C4-2B (cell line): ENCODE measurements around the gene TBC1D2.

Experiments
- ZFX ChIP-seq: fragments of 450-650 bp; IDR thresholded peaks from 2 replicates; pipeline ENCODE4 v1.6.1; 2017
- TF ChIP-seq, protein P1 (sequence below): fragments of 450-650 bp; conservative IDR thresholded peaks from 2 replicates; pipeline ENCODE4 v1.5.1; 2017; ENCODE audit warnings: mild to moderate bottlenecking

DNA sequence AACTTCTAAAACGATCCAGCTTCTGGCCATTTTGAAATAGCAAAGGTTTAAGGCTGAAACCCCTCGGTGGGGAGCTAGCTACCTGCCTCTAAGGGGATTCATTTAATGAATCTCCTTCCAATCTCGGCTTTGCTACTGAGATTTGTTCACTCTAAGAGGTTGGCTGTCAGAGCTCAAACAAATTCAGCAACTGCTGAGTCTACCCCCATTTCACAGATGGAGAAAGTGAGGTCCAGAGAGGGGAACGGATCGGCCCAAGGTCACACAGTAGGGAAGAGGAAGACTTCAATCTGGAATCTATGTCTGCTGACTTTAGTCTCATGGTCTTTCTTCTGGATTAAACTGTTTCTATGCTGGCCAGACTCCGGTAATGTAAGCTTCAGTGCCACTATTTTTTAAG is 66.0 kb downstream of the TBC1D2 start:
- TF ChIP-seq, protein P1, sequence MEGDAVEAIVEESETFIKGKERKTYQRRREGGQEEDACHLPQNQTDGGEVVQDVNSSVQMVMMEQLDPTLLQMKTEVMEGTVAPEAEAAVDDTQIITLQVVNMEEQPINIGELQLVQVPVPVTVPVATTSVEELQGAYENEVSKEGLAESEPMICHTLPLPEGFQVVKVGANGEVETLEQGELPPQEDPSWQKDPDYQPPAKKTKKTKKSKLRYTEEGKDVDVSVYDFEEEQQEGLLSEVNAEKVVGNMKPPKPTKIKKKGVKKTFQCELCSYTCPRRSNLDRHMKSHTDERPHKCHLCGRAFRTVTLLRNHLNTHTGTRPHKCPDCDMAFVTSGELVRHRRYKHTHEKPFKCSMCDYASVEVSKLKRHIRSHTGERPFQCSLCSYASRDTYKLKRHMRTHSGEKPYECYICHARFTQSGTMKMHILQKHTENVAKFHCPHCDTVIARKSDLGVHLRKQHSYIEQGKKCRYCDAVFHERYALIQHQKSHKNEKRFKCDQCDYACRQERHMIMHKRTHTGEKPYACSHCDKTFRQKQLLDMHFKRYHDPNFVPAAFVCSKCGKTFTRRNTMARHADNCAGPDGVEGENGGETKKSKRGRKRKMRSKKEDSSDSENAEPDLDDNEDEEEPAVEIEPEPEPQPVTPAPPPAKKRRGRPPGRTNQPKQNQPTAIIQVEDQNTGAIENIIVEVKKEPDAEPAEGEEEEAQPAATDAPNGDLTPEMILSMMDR = no peak
- no peak for TF ChIP-seq ZFX
